Islet precursor cell (in vitro differentiated cells): ENCODE measurements around the gene MYCBP2.
"Not testable (repeated sequence)": the region's sequence is repeated elsewhere in the genome, so short reads cannot be mapped to it uniquely, and the experiment has no call there.

Source experiments
- DNase-seq: peaks from one replicate; pipeline ENCODE4 v3.0.0-alpha.2; 2018

MYCBP2 gene

GRCh38 chr13:77026861-77027621 is 299.9 kb downstream of the MYCBP2 start, which contains the start of gene FBXL3:
Gene FBXL3 (minus strand): TSS chr13:77027159. CDS start chr13:77021860, 5,299 bp downstream.
- DNase-seq: peak; percentile 97

GRCh38 chr13:77026255-77026860 is 300.5 kb downstream of the MYCBP2 start:
- peak; percentile 88 for DNase-seq

- DNase-seq: no peak
Observed at GRCh38 chr13:77022341-77022740, 304.6 kb downstream of the MYCBP2 start.

GRCh38 chr13:77019756-77020155 is 307.1 kb downstream of the MYCBP2 start:
- no peak for DNase-seq

- DNase-seq: no peak
Observed at GRCh38 chr13:77016888-77017623, 309.8 kb downstream of the MYCBP2 start.

- DNase-seq: no peak
Observed at GRCh38 chr13:77016251-77016812, 310.6 kb downstream of the MYCBP2 start.

GRCh38 chr13:77014906-77015685 is 311.8 kb downstream of the MYCBP2 start:
- DNase-seq: no peak

GRCh38 chr13:77013853-77014542 is 312.9 kb downstream of the MYCBP2 start:
- no peak for DNase-seq

GRCh38 chr13:77009719-77010118 is 317.2 kb downstream of the MYCBP2 start:
- not testable (repeated sequence) for DNase-seq

- no peak for DNase-seq
Observed at GRCh38 chr13:77009011-77009410, 317.9 kb downstream of the MYCBP2 start.

- DNase-seq: not testable (repeated sequence)
Observed at GRCh38 chr13:77008337-77008736, 318.6 kb downstream of the MYCBP2 start.

- DNase-seq: no peak
Observed at GRCh38 chr13:77002590-77003190, 324.2 kb downstream of the MYCBP2 start.

GRCh38 chr13:77001963-77002587 is 324.8 kb downstream of the MYCBP2 start:
- no peak for DNase-seq

- no peak for DNase-seq
Observed at GRCh38 chr13:77001540-77001939, 325.4 kb downstream of the MYCBP2 start.

- DNase-seq: no peak
Observed at GRCh38 chr13:77000475-77000874, 326.4 kb downstream of the MYCBP2 start.
